GM23248 (cell line): ENCODE data around the gene PTPN2.

Experiments
- EZH2 ChIP-seq: fragments of 200-600 bp; sonication (generic); IDR thresholded peaks from 2 replicates; pipeline ENCODE4 v1.6.1; 2018; ENCODE audit warnings: antibody characterized with exemption, mild to moderate bottlenecking; ENCODE audit not compliant: insufficient read depth, poor library complexity, severe bottlenecking
- EZH2phosphoT487 ChIP-seq: fragments of 200-600 bp; sonication (generic); IDR thresholded peaks from 2 replicates; pipeline ENCODE4 v1.6.1; 2018; ENCODE audit warnings: antibody characterized with exemption, moderate library complexity, mild to moderate bottlenecking, low read depth; ENCODE audit not compliant: insufficient read depth

DNA sequence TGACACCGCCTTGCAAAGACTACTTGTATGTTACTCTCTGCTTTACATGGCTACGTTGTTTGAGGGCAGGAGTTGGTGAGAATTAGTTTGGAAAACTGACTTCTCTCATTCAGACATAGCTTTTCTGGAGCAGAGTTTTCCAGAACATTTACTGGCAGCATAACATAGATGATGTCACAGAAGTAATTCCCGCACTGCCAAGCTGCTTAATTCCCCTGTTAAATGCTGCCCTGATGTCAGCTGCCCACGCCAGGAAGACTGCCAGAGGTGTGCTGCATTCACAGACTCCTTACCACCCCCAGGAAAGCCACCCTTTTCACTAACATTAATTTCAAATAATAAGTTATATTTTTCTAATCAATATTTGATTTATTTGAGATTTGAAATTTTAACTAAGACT lies 24.7 kb upstream of the PTPN2 start:
- no peak for TF ChIP-seq EZH2
- TF ChIP-seq EZH2phosphoT487: no peak
